ENCODE results near the gene TNIP2. TPM values are rescaled to one million over a fixed set of nuclear protein-coding genes. Genes with fewer than 3 reads are reported as not detected.
"Not testable (repeated sequence)": the region's sequence is repeated elsewhere in the genome, so short reads cannot be mapped to it uniquely, and the experiment has no call there.

The TNIP2 gene
- total RNA-seq, 1 experiment from 2014 or later: 37.2 TPM

GRCh38 chr4:2733844-2734574, 22.1 kb downstream of the TNIP2 start:
- Histone ChIP-seq H3K4me1 (replicated peaks) (0 out of 2 replicates have a peak, but pooled peaks cover 4% of the 10 kb centered on the region), H3K4me3 (no peak overlapping the region), H3K27ac (no peak overlapping the region), H3K27me3 (replicated peaks) (no peaks in the 10 kb centered on the region), H3K9me3 (replicated peaks) (no peaks in the 10 kb centered on the region; the same call in 1 of the 2 replicates), H3K36me3 (no peaks in the 10 kb centered on the region)
- DNase-seq (ENCODE audit: low read depth in 1 of 2, low spot score in 2 of 2): no peak

- no peak overlapping the region for H3K4me3 ChIP-seq
- H3K9me3 ChIP-seq (replicated peaks): no peaks in the 10 kb centered on the region; the same call in 1 of the 2 replicates
- no peaks in the 10 kb centered on the region for H3K27me3 ChIP-seq (replicated peaks)
- no peak overlapping the region for H3K27ac ChIP-seq
- 0 out of 2 replicates have a peak, but pooled peaks cover 4% of the 10 kb centered on the region for H3K4me1 ChIP-seq (replicated peaks)
- DNase-seq (ENCODE audit: low read depth in 1 of 2, low spot score in 2 of 2): no peak
- H3K36me3 ChIP-seq: no peaks in the 10 kb centered on the region
These were observed 22.9 kb downstream of the TNIP2 start for GRCh38 chr4:2733001-2733843.

GRCh38 chr4:2732526-2732925, 23.6 kb downstream of the TNIP2 start:
- no peaks in the 10 kb centered on the region for H3K27me3 ChIP-seq (replicated peaks)
- DNase-seq (ENCODE audit: low read depth in 1 of 2, low spot score in 2 of 2): no peak

GRCh38 chr4:2731907-2732317, 24.2 kb downstream of the TNIP2 start:
- H3K4me1 ChIP-seq (replicated peaks): 0 out of 2 replicates have a peak, but pooled peaks cover 4% of the 10 kb centered on the region
- H3K36me3 ChIP-seq: no peaks in the 10 kb centered on the region
- DNase-seq (ENCODE audit: low read depth in 1 of 2, low spot score in 2 of 2): no peak
- H3K27ac ChIP-seq: no peak overlapping the region
- H3K4me3 ChIP-seq: no peak overlapping the region
- H3K27me3 ChIP-seq (replicated peaks): no peaks in the 10 kb centered on the region
- H3K9me3 ChIP-seq (replicated peaks): no peaks in the 10 kb centered on the region; the same call in 1 of the 2 replicates

More at GRCh38 chr4:2732526-2732925, 23.6 kb downstream of the TNIP2 start:
- Histone ChIP-seq H3K4me3 (no peak overlapping the region), H3K27ac (no peak overlapping the region), H3K9me3 (replicated peaks) (no peaks in the 10 kb centered on the region; the same call in 1 of the 2 replicates), H3K36me3 (no peaks in the 10 kb centered on the region), H3K4me1 (replicated peaks) (0 out of 2 replicates have a peak, but pooled peaks cover 4% of the 10 kb centered on the region)

- H3K4me1 ChIP-seq (replicated peaks): 0 out of 2 replicates have a peak, but pooled peaks cover 3% of the 10 kb centered on the region
- H3K36me3 ChIP-seq: no peaks in the 10 kb centered on the region
- no peak overlapping the region for H3K4me3 ChIP-seq
- DNase-seq (ENCODE audit: low read depth in 1 of 2, low spot score in 2 of 2): no peak
- no peaks in the 10 kb centered on the region for H3K9me3 ChIP-seq (replicated peaks)
- H3K27ac ChIP-seq: no peak overlapping the region
- no peaks in the 10 kb centered on the region for H3K27me3 ChIP-seq (replicated peaks)
These were observed 26.6 kb downstream of the TNIP2 start for GRCh38 chr4:2729533-2729875.

- Histone ChIP-seq H3K36me3 (no peaks in the 10 kb centered on the region), H3K4me3 (no peak overlapping the region), H3K4me1 (replicated peaks) (no peaks in the 10 kb centered on the region), H3K27ac (no peak overlapping the region), H3K27me3 (replicated peaks) (no peaks in the 10 kb centered on the region), H3K9me3 (replicated peaks) (no peaks in the 10 kb centered on the region)
- no peak for DNase-seq (ENCODE audit: low read depth in 1 of 2, low spot score in 2 of 2)
These were observed 27.2 kb downstream of the TNIP2 start for GRCh38 chr4:2728806-2729532.

GRCh38 chr4:2728221-2728620, 27.9 kb downstream of the TNIP2 start:
- no peak for DNase-seq (ENCODE audit: low read depth in 1 of 2, low spot score in 2 of 2)
- no peaks in the 10 kb centered on the region for H3K27me3 ChIP-seq (replicated peaks)
- no peaks in the 10 kb centered on the region for H3K9me3 ChIP-seq (replicated peaks)
- H3K27ac ChIP-seq: no peak overlapping the region
- no peaks in the 10 kb centered on the region for H3K36me3 ChIP-seq
- no peak overlapping the region for H3K4me3 ChIP-seq
- no peaks in the 10 kb centered on the region for H3K4me1 ChIP-seq (replicated peaks)

- H3K36me3 ChIP-seq; H3K9me3 ChIP-seq (replicated peaks); H3K27me3 ChIP-seq (replicated peaks); DNase-seq (ENCODE audit: low read depth in 1 of 2, low spot score in 2 of 2); H3K27ac ChIP-seq; H3K4me1 ChIP-seq (replicated peaks); H3K4me3 ChIP-seq: not testable (repeated sequence)
These were observed 29.3 kb downstream of the TNIP2 start for GRCh38 chr4:2726881-2727280.

GRCh38 chr4:2725380-2725779, 30.8 kb downstream of the TNIP2 start:
- no peaks in the 10 kb centered on the region for H3K27me3 ChIP-seq (replicated peaks)
- no peak overlapping the region for H3K4me3 ChIP-seq
- no peak for DNase-seq (ENCODE audit: low read depth in 1 of 2, low spot score in 2 of 2)
- 0 out of 2 replicates have a peak, but pooled peaks cover 6% of the 10 kb centered on the region for H3K36me3 ChIP-seq
- H3K27ac ChIP-seq: no peak overlapping the region
- no peaks in the 10 kb centered on the region for H3K4me1 ChIP-seq (replicated peaks)
- H3K9me3 ChIP-seq (replicated peaks): no peaks in the 10 kb centered on the region

- no peak for DNase-seq (ENCODE audit: low read depth in 1 of 2, low spot score in 2 of 2)
- no peaks in the 10 kb centered on the region for H3K27me3 ChIP-seq (replicated peaks)
- 0 out of 2 replicates have a peak, but pooled peaks cover 6% of the 10 kb centered on the region for H3K36me3 ChIP-seq
- no peaks in the 10 kb centered on the region for H3K4me1 ChIP-seq (replicated peaks)
- no peaks in the 10 kb centered on the region for H3K9me3 ChIP-seq (replicated peaks)
- no peak overlapping the region for H3K4me3 ChIP-seq
- H3K27ac ChIP-seq: no peak overlapping the region
These were observed 32.4 kb downstream of the TNIP2 start for GRCh38 chr4:2723751-2724150.

GRCh38 chr4:2722033-2722432, 34.1 kb downstream of the TNIP2 start:
- Histone ChIP-seq H3K4me1 (replicated peaks) (no peaks in the 10 kb centered on the region), H3K27ac (no peak overlapping the region), H3K36me3 (0 out of 2 replicates have a peak, but pooled peaks cover 6% of the 10 kb centered on the region), H3K27me3 (replicated peaks) (no peaks in the 10 kb centered on the region), H3K9me3 (replicated peaks) (no peaks in the 10 kb centered on the region), H3K4me3 (no peak overlapping the region)
- no peak for DNase-seq (ENCODE audit: low read depth in 1 of 2, low spot score in 2 of 2)

- Histone ChIP-seq H3K27ac (no peak overlapping the region), H3K36me3 (0 out of 2 replicates have a peak, but pooled peaks cover 10% of the 10 kb centered on the region), H3K4me3 (no peak overlapping the region), H3K9me3 (replicated peaks) (no peaks in the 10 kb centered on the region), H3K27me3 (replicated peaks) (no peaks in the 10 kb centered on the region), H3K4me1 (replicated peaks) (no peaks in the 10 kb centered on the region)
- no peak for DNase-seq (ENCODE audit: low read depth in 1 of 2, low spot score in 2 of 2)
These were observed 34.5 kb downstream of the TNIP2 start for GRCh38 chr4:2721586-2721985.

- no peak overlapping the region for H3K4me3 ChIP-seq
- no peak for DNase-seq (ENCODE audit: low read depth in 1 of 2, low spot score in 2 of 2)
These were observed 39.9 kb downstream of the TNIP2 start for GRCh38 chr4:2716236-2716635.

More at GRCh38 chr4:2716236-2716635, 39.9 kb downstream of the TNIP2 start:
- no peaks in the 10 kb centered on the region for H3K4me1 ChIP-seq (replicated peaks)
- H3K36me3 ChIP-seq: 0 out of 2 replicates have a peak, but pooled peaks cover 4% of the 10 kb centered on the region
- H3K27ac ChIP-seq: no peak overlapping the region
- no peaks in the 10 kb centered on the region for H3K9me3 ChIP-seq (replicated peaks)
- H3K27me3 ChIP-seq (replicated peaks): no peaks in the 10 kb centered on the region

Measured in SJSA1 (cell line).